Neutrophil (primary cell): ENCODE data around the gene NLRC3.

Source experiments
- H3K27ac ChIP-seq: fragments of 200-600 bp; sonication (generic); 2 replicates; pipeline ENCODE4 v1.5.1; 2016; ENCODE audit warnings: mild to moderate bottlenecking, moderate library complexity
- H3K27me3 ChIP-seq: fragments of 200-600 bp; sonication (generic); 2 replicates; pipeline ENCODE4 v1.6.0; 2016; ENCODE audit warnings: mild to moderate bottlenecking
- H3K36me3 ChIP-seq: fragments of 200-600 bp; sonication (generic); 2 replicates; pipeline ENCODE4 v1.5.1; 2017
- H3K4me1 ChIP-seq, 2 experiments: fragments of 200-600 bp in 1 of 2; sonication (generic) in 1 of 2; 1 replicate in 1 of 2; 2 replicates in 1 of 2; pipeline versions ENCODE4 v1.5.1 to v1.6.1; 2013 to 2016; ENCODE audit warnings: low read depth in 1 of 2, low read length in 1 of 2, mild to moderate bottlenecking in 1 of 2, moderate library complexity in 1 of 2; ENCODE audit not compliant: control insufficient read depth in 1 of 2, insufficient read depth in 1 of 2
- H3K4me3 ChIP-seq, 2 experiments: fragments of 200-600 bp in 1 of 2; sonication (generic) in 1 of 2; 1 replicate in 1 of 2; 2 replicates in 1 of 2; pipeline ENCODE4 v1.5.1; 2013 to 2016; ENCODE audit warnings: low read depth in 1 of 2, low read length in 1 of 2, mild to moderate bottlenecking in 1 of 2, moderate library complexity in 1 of 2
- H3K9me3 ChIP-seq: fragments of 200-600 bp; sonication (generic); 2 replicates; pipeline ENCODE4 v1.5.1; 2016
- CTCF ChIP-seq: fragments of 200-600 bp; sonication (generic); IDR thresholded peaks from 2 replicates; pipeline ENCODE4 v1.5.1; 2016; ENCODE audit warnings: antibody characterized with exemption

The NLRC3 gene

GRCh38 chr16:3550851-3551847 lies 26.1 kb downstream of the NLRC3 start:
- no peaks in the 10 kb centered on the region for H3K36me3 ChIP-seq
- no peak overlapping the region for H3K27ac ChIP-seq
- no peak overlapping the region for H3K4me3 ChIP-seq
- H3K9me3 ChIP-seq, result no peaks in the 10 kb centered on the region
- H3K4me1 ChIP-seq, result no peaks in the 10 kb centered on the region
- H3K27me3 ChIP-seq, result no peaks in the 10 kb centered on the region
- no peak for TF ChIP-seq CTCF

DNA sequence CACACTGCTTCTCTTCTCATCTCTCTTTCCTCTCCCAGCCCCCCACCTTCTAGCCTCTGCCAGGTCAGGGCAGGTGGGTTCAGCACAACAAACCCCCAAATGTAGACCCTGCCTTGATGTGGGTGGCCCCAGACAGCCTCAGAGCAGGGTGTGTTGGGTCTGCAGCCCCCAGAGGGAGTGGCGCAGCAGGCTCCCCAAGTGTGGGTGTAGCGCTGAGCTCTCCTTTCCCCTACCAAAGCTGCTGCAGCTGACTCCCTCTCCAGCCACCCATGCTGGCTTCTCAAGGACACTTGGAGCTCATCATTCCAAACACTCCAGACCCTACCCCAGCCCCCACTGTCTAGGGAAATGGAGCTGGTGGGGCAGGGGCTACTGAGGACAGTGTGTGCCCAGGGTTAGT lies 27.3 kb downstream of the NLRC3 start:
- Histone ChIP-seq H3K27ac (no peak overlapping the region), H3K27me3 (no peaks in the 10 kb centered on the region), H3K4me3 (no peak overlapping the region), H3K4me1 (no peaks in the 10 kb centered on the region), H3K9me3 (no peaks in the 10 kb centered on the region), H3K36me3 (no peaks in the 10 kb centered on the region)
- no peak for TF ChIP-seq CTCF

GRCh38 chr16:3548859-3549258 lies 28.3 kb downstream of the NLRC3 start:
- no peaks in the 10 kb centered on the region for H3K36me3 ChIP-seq
- TF ChIP-seq CTCF, result no peak
- no peaks in the 10 kb centered on the region for H3K9me3 ChIP-seq

GRCh38 chr16:3548445-3548844 lies 28.8 kb downstream of the NLRC3 start:
- Histone ChIP-seq H3K4me3 (no peak overlapping the region), H3K27me3 (no peaks in the 10 kb centered on the region), H3K4me1 (no peaks in the 10 kb centered on the region), H3K27ac (no peak overlapping the region), H3K9me3 (no peaks in the 10 kb centered on the region), H3K36me3 (no peaks in the 10 kb centered on the region)
- TF ChIP-seq CTCF, result no peak

More at GRCh38 chr16:3548859-3549258, 28.3 kb downstream of the NLRC3 start:
- Histone ChIP-seq H3K27ac (no peak overlapping the region), H3K27me3 (no peaks in the 10 kb centered on the region), H3K4me3 (no peak overlapping the region), H3K4me1 (no peaks in the 10 kb centered on the region)

GRCh38 chr16:3546986-3547682 lies 30.1 kb downstream of the NLRC3 start:
- no peak for TF ChIP-seq CTCF
- no peaks in the 10 kb centered on the region for H3K27me3 ChIP-seq
- no peaks in the 10 kb centered on the region for H3K9me3 ChIP-seq
- H3K4me1 ChIP-seq, result no peaks in the 10 kb centered on the region
- no peak overlapping the region for H3K4me3 ChIP-seq
- H3K36me3 ChIP-seq, result no peaks in the 10 kb centered on the region
- H3K27ac ChIP-seq, result no peak overlapping the region
